Fibroblast of upper back skin (primary cell): ENCODE measurements around the gene ANKRD66.
"Not testable (repeated sequence)": the region's sequence is repeated elsewhere in the genome, so short reads cannot be mapped to it uniquely, and the experiment has no call there.

Experiments
- DNase-seq: peaks from one replicate; pipeline ENCODE4 v3.0.0-alpha.2; 2013

ANKRD66 gene

DNA sequence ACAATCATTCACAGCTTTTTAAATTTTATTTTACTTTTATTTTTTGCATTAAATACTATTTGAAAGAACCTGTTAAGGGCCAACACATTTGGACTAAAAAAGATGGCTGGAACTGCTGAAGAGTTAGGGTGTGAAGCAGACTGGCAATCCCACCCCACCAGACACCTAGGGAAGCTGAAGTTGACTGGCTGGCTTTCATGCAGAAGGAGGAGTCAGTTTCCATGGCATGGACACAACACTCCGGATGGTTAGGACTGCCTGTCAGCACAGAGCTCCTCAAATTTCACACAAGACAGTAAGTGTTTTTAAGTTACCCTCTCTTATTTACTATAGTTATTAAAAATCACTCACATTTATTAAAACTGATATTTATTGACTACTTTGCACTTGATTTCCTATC lies at the start of gene ANKRD66:
ANKRD66 (plus strand) TSS at position 238 of the 400 bp plus-strand sequence. CDS start 5,016 bp downstream, outside the sequence.
- no peak for DNase-seq

DNA sequence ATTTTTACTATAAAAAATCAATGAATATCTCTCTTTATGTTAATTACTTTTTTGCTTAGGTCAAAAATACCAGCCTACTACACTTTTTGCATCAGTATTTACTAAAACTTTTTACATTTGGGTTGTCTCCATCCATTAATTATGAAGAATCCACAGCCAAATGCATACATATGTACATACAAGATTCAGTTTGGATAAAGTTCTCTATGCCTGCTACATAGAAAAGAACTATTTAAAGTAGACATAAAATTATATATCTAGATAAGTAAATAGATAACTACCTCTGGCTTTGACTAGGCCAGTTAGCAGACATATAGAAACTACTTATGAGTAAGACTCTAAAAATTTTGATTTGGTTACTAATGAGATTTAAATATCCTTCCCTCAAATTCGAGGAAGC lies 46.8 kb upstream of the ANKRD66 start:
- DNase-seq, result no peak

DNA sequence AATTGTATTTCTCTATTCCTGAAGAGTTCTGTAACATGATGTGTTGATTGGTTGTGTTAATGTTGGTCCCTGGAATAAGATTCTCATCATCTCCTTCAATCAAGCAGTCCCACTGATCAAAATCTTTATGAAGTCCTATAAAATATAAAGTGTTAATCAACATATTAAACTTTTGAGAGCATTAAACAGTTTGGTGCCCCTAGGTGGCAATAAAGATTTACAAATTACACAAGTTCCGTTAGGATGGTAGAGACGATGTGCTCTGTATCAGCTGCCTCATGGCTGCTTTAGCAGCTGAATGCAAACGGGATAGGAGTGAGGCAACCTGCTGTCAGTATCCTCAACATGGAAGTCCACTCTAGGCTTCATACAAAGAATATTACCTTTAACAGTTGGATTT lies 42.2 kb upstream of the ANKRD66 start:
- peak; percentile 1 for DNase-seq

DNA sequence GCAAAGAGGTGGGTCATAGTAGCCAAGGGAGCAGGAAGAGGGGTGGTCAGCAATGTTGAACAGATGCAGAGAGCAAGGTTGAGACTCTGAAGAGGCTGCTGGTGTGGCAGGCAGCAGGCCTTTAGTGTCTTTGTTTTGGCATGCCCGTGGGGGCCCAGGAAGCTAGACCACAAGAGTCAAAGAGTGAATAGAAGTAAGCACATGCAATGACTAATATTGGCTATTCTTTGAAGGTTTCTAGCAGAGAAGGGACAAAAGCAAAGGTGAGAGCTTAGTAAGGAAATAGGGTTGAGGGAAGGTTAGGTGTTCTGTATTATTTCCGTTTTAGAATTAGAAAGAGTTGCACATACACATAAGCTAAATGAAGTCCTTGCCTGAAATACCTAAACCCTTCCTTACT lies 40.3 kb upstream of the ANKRD66 start:
- no peak for DNase-seq

DNA sequence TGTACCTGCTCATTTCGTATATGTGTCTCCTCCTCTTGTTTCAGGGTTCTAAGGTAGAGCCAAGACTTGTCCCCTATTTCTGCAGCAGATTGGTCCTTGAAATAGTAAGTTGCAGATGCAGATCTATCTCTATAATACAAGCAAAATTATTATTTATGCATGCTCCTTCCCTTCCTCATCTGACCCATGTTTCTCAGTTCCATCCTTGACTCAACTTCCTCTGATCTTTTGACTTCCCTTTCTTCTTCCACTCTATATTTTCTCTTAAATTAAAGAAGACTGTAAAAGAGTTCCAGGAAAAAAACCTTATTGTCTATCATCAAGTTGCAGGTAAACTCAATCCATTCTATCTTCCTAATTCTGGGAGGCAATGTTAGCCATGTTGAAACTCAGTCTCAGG lies 35.2 kb upstream of the ANKRD66 start:
- DNase-seq, result no peak

DNA sequence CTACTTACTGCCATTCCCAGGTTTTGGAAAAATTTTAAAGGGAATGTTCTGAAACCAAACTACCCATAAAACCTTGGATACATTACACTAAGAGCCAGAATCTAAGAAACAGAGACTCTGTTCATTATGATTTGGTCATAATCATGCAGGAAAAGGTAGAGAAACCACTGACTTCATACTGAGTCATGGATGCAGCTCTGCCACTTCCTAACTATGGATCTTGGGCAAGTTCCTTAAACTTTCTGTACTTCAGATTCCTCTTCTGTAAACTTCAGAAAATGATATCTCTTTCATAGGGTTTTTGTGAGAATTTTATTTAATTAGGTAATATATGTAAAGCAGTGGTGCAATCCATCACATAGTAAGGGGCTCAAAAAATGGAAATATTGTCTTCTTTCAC lies 31.6 kb upstream of the ANKRD66 start:
- DNase-seq, result no peak

DNA sequence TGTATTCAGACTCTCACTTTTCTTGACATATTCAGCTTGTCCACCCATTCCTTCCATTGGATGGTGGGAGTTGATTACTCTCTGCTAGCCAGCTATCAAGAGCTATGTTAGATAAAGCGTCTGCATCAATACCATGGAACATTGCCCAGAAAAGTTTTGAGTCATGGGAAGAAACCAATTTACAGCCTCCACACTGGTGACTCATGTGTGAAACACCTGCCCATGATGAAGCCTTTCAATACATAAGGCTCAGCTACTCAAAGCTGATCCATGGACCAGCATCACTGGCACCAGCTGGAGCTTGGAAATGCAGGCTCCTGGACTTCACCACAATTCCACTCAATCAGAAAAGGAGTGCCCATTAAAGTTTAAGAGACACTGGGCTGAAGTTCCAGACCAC lies 27.6 kb upstream of the ANKRD66 start:
- peak; percentile 38 for DNase-seq

DNA sequence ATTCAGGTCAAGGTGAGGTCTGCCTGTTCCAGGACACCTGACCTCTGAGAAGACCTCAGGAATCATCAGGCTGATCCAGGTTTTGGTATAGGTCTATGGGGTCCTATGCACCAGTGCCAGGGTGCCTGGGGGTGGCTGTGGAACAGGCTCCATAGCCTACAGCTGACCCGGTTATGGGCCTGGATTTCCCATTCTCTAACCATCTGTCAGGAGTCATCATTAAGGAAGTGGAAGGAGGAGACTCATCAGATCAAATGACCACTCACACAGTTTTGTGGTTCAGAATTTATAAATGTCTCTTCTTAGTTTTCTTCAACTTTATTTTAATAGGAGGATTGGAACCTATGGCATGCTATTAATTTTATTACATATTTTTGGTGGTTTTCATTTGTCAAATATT lies 26.3 kb upstream of the ANKRD66 start:
- DNase-seq, result no peak

DNA sequence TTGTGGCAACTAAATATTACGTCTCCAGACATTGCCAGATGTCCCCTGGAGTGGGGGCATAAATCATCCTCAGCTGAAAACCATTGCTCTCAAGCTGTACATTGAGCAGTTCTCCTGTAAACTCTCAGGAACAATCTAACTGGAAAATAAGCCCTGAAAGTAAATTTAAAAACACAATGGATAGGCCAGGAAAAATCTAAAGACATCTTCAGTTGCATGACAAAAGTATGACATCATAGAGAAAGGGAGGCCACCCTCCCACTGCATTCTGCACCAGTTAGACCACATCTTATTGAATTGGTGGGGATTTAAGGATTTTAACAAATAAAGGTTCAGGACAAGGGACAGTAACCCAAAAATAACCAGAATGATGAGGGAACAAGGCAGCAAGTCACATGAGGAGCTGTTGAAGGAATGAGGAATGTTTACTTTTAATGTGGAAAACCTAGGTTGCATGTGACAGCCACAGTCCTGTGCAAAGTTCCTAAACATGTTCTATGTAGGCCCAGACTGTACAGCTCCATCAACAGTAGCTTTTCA lies 16.9 kb upstream of the ANKRD66 start:
- DNase-seq, result no peak

DNA sequence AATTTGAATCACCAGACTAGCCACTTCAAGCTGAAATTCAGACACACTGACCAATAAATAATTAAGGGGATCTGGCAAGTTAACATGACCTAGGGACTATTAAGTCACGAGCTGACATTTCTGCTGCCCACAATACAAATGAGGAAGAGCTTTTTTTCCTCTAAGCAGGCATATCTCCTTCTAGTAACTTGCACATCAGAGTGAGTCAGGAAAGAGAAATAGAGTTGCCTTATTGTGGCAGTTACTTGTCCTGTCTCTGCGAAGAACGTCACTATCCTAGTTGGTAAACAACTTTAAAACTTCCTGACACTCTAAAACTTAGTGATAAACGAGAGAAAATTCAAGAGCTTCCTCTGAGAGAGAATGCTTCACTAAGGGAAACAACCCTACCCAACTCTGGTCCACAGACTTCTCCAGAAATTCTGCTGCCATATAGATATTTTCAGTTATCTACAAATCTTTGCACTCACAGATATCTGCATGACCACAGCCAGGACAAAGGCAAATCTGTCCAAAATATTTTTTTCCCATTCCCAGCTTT lies 15.7 kb upstream of the ANKRD66 start:
- no peak for DNase-seq

DNA sequence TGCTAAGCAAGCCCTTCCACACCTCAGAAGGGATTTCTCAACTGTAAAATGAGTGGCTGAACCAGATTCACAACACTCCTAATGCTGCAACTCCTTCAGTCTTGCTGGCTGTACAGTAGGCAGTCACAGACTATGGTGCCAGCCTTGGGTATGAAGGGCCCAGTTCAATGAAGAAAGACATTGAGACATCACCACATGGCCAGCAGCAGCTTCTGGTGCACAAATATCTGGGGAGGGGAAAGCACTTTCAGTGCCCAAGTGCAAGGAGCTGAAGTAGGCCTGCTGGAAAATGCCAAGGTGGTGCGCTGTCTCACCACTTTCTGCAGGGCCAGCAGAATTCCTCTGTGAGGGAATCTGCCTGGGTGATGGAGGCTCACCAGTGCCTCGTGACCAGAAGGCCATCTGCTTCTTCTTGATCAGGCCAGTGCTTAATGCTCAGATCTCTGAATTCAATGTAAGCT lies 13.4 kb upstream of the ANKRD66 start:
- DNase-seq, result no peak

DNA sequence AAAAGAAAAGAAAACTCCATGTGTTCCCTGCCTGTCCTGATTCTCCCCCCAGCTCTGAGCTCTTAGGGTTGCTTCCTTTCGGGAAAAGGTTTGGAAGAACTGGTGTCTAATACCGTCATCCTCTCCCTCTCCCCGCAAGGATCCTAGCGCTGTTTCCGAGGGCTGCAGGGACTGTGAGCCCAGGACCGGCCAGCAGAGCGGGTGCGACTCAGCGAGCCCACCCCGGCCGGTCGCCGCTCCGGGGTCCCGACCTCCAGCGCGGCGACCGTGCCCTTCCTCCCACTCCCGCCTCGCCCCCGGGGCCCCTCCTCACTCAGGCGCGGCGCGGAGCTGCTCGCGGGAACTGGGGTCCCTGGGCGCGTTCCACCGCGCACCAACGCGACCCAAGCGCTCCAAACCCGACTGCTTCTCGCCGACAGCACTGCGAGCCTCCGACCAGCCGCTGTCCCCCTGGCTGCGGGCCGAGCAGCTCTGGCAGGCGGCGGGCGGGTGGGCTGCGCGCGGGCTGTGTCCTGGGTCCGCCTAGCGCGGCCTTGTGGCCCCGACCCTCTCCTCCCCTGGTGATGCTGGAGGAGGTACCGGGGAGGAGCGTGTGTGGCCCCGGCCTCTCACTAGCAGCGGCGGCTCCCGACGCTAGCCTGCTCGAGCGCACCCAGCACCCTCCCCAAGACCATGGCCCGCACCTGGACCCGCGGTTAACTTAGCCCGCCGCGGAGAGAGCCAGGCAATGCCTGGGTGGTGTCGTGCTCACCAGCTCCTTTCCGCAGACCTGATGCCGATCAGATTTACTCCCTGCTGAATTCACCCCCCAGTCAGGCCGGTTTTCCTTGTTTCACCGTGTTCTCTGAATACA lies 11.6 kb upstream of the ANKRD66 start, which contains the start of gene PLA2G7:
PLA2G7 (minus strand) TSS at position 509 of the 853 bp plus-strand sequence. CDS start 12,484 bp downstream, outside the sequence.
- no peak for DNase-seq

DNA sequence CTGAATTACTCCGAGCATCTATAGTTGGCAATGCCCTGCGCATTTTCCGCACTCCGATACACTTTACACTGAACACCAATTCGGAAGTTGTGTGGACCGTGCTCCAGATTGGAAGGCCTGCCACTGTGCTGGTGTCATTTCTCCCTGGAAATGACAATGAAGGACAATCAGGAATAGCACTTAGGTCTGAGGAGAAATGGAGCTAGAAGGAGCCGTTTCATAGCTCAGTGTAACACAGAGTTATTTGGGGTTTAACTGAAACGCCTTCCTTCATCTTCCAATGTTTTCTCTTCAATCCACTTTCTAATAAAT lies 11.1 kb upstream of the ANKRD66 start:
- DNase-seq, result no peak

DNA sequence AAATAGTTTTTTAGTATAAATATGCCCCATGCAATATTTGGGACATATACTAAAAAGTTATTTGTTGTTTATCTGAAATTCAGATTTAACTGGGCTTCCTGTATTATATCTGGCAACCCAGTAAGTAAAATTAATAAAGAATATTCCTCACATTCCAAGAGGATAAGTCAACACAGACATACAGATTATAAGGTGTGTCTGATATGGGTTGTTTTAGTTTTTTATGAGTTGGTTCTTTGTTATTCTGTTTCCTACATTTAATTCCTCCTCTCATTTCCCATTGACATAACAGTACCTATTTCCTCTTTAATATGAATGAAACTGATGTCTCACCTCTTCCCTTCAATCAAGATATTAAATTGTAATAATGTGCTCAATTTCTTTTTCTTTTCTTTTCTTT lies 9.8 kb upstream of the ANKRD66 start:
- no peak for DNase-seq

DNA sequence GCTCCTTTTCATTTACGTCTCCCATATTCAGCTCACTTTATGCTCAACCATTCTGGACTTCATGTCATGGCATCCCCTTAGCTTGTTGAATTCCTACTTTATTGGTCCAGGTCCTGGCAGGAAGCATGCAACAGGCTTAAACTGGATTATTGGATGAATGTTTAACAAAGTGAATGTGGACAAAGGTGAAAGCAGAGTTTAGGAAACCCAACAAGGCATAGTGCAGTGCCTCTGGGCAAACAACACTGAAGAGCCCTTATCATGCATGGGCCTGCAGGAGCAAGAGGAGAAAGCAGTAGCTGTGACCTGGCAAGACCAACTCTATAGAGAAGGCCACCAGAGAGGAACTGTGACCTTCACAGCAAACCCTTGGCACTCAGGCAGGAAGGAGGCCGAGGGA lies 5.3 kb upstream of the ANKRD66 start:
- no peak for DNase-seq

DNA sequence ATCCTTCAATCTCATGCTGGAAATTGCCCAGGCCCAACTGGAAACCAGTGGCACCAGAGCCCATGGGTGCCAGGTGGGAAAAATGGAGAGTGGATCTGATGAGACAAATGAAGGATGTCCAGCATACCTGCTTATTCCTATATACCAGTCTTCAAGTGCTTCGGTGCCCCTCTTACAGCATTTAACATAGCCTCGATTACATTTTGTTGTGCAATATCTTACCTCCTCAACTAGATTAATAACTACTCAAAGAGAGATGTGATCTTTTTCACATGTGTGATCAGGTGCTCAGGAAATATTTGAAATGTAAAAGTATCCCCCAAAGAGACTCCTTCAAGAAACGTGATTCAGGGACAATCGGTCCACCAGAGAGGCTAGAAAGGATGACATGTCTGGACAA lies 4.8 kb upstream of the ANKRD66 start:
- DNase-seq, result no peak

DNA sequence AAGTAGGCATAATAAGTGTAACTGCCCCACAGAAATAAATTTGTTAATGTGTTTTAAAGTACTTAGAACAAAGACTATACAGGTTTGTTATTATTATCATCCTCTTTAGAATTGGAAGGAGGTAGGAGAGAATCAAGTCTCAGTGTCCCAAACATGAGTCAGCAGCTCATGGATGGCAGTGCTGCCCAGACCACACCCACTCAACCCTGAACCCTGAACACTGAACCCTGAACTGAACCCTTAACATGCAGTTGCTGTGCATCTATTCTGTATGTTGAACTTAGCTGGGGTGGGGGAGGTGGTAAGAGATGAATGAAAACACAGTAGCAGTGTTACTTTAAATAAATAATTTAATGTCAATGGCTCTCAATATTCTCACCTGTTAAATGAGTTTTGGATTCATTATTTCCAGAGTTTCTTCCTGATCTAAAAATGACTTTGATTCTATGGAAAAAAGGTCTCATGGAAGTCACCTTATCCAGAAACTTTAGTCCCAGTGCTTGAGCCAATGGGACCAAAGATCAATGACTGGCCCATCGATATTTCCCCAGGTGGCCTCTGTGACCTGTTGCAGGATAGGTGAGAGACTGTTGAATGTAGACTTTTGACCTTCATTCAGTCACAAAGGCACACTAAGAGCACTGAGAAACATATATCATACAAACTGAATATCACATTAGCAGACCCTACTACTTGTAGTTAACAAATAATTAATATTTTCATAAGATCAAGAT lies 3.1 kb upstream of the ANKRD66 start:
- DNase-seq, result no peak

DNA sequence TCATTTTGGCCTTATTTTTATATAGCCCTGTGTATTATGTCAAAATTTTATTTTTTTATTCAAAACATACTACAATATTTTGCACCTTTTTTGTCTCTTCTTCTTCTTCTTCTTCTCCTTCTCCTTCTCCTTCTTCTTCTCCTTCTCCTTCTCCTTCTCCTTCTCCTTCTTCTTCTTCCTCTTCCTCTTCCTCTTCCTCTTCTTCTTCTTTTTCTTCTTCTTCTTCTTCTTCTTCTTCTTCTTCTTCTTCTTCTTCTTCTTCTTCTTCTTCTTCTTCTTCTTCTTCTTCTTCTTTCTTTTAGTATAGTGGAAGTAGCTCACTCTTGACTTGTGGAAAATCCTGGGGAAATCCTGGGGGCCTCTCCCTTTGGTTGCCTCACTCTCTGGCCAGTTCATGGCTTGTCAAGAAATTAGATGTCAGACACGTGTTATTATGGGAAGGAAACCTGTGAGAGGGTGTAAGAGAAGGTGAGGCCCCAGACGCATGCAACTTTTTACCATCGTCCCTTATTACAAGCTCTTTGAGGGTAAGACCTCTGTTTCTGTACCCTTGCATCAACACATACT lies 2.5 kb upstream of the ANKRD66 start:
- not testable (repeated sequence) for DNase-seq

DNA sequence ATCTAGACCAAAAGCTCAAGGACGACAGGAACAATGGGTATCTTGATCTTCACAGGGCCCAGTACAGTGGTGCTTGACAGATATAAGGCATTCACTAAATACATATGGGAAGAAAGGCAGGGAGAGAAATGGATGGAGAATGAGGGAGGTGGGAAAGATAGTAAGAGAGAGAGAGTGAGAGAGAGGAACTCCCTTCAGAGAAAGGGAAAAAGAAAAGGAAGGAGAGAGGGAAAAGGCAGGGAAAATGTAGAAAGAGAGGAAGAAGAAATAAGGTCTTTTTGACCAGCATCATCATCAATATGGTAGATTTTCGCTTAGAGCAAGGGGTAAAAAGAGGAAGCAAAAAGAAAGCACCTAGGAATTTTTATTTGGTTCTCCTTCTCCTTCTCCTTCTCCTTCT lies 760 bp upstream of the ANKRD66 start:
- DNase-seq, result no peak

DNA sequence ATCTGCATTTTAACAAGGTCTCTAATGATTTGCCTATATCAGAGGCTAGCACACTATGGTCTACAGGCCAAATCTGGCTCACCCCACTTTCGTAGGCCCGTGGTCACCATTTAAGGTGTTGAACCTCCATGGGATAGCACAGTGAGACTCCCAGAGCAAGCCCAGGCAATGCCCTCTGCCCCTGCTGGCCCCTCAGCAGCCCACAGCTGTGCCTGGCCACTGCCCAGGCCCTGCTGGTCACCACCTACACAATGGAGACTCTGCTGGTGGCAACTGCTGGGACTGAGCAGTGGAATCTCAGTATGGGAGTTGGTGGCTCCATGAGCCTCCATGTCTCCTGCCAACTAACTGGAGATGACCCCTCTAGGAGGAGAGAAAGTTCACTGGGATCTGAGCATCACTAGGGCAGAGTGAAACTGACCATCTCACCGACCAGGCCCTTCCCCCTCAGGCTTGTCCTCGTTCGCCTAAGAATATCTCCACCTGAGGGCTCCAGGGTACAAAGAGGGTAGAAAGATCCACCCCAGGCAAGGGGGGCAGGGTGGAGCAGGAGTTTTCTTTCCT lies 2.3 kb downstream of the ANKRD66 start:
- DNase-seq, result no peak

DNA sequence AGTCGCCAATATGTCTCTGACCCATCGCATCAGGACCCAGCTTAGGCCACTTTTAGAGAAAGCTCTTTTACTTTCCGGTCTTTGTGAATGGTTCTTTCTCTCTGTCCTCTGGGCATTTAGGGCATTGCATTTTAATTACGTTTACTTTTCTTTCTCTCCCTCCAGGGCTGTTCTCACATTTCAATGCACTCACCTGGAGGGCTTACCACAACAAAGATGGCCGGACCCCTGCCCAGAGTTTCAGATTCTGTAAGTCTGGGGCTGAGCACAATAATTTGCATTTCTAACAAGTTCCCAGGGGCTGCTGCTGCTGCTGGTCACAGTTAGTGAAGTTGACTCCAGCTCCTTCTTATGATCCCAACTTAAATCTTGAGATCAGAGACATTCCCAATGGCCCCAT lies 3.0 kb downstream of the ANKRD66 start:
- no peak for DNase-seq

DNA sequence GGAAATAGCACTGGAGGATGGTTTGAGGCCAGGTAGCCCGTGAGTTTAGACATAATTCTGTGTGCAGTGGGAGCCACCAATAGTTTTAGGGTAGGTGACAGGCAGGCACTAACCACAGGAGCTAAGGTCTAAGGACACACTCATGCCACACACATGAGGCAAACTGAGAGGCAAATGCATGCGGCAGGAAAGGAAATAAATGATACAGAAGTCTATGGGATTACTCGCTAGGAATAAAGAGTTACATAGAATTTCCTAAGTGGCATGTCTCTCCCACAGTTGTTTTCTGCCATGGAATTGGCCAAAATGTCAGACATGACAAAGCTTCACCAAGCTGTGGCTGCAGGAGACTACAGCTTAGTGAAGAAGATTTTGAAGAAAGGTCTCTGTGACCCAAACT lies 4.9 kb downstream of the ANKRD66 start:
- no peak for DNase-seq

DNA sequence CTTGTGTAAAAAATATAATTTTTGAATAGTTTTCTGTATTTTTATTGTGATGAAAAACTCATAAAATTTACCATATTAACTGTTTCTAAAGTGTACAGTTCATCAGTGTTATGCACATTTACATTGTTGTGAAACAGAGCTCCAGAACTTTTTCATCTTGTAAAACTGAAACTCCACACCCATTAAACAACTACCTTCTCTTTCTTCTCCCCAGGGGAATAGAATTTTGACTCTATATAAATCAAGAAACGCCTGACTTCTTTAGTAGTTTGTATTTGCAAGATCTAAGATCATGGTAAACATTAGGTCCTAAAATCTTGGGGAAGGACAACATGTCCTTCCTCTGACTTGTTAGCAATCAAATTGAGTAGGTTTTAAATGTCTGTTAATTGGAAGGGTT lies 9.1 kb downstream of the ANKRD66 start:
- no peak for DNase-seq
